CD4-positive, alpha-beta T cell treated with Interleukin-10 for 1 hour (primary cell): Measurements from ENCODE around the gene SYCE3.
"Not testable (repeated sequence)": the region's sequence is repeated elsewhere in the genome, so short reads cannot be mapped to it uniquely, and the experiment has no call there.

Experiments
- DNase-seq: peaks from one replicate; pipeline ENCODE4 v3.0.0-alpha.2; 2020

Gene SYCE3

DNA sequence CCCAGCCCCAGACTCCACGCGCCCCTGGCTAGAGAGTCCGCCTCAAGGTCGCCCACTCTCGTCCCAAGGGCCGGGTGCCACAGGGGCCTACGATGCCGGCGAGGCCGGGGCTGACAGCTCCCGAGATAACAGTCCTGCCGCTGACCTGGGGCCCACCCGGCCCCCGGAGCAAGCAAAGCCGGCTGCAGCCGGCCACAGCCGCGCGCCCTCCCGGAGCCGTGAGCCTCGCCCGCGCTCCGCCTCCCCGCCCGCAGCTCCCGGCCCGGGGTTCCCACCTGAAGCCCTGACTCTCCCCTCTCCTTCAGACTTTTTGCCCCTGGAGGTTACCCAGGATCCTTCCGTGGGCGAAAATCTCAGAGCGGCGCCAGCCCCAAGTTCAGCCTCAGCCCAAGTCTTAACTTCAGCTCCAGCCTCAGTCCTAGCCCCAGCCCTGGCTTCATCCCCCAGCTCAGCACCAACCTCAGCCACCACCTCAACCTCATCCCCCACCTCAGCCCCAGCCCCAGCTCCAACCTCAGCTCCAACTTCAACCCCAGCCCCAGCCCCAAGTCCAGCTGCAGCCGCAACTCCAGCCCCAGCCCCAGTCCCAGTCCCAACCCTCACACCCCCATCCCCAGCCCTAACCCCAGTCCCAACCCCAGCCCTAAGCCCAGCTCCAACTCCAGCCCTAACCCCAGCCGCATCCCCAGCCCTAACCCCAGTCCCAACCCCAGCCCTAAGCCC lies 15.3 kb downstream of the SYCE3 start:
- DNase-seq: no peak

DNA sequence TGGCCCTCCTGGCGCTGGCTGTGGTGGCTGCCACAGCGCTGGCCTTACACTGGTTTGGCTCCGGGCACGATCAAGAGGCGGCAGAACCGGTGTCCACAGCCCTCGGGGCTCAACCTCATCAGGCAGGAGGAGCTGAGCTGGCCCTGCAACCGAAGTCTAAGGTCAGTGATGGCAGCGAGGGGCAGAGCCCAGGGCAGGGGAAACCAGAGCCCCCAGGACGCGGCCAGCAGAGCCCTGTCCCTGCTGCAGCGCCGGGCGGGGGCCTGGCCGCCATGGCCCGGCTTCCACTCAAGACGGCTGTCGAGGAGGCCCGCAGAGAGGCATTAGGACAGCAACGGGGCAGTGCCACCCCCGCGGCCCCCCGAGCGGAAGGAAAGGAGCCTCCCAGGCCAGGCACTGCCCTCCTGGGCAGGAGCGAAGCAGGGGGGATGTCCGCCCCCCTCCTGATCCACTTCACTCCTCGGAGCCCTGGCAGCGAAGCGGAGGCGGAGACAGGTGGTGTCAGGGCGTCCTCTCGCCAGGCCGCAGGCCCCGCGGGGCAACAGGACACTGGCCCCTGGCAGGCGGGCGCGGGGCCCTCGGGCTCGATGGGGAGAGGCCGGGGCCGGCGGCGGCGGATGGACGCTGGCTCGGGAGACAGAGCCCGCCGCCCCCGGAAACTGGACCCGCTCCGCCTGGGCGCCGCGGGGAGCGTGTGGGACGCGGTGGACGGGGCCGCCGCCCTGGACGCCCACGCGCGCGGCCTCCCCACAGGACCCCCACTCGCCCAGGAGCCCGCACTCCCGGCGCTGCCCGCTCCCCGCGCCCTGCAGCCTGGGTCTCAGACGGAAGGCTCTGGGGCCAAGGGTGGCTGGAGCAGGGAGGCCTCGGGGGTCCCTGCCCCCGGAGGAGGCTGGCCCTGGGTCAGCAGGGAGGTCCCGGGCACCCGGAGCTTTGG lies 16.1 kb downstream of the SYCE3 start:
- DNase-seq: no peak

GRCh38 chr22:50545522-50546325 lies 17.0 kb downstream of the SYCE3 start, which contains the start of gene KLHDC7B:
Gene KLHDC7B, plus strand, starts transcription at chr22:50545899. Its CDS starts 345 bp downstream, at chr22:50546244.
- DNase-seq: peak; percentile 52

DNA sequence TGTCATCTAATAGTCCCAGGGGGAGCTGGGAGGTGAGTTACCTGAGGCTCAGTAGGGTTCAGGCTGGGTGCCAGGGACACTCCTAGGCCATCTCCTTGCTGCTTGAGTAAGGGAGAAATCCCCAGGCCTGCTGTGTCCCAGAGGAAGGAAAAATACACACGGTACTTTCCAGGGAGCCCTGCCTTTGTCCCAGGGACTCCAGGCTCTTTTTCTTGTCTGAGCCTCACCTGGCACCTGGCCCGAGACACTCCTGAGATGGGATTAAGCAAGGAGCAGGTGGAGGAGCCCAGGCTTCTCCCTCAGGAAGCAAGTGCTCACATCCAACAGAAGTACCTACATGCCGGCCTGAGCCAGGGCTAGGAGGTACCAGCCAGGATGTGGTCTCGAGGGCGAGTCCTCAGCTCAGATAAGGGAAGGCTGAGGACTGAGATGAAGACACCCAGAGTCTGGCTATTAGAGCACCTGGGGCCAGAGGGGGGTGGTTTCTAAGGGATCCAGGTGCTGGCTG lies 17.9 kb downstream of the SYCE3 start:
- peak; percentile 52 for DNase-seq

GRCh38 chr22:50544078-50544745 lies 18.5 kb downstream of the SYCE3 start:
- DNase-seq: peak; percentile 89

GRCh38 chr22:50542416-50542927 lies 20.2 kb downstream of the SYCE3 start:
- DNase-seq: no peak

DNA sequence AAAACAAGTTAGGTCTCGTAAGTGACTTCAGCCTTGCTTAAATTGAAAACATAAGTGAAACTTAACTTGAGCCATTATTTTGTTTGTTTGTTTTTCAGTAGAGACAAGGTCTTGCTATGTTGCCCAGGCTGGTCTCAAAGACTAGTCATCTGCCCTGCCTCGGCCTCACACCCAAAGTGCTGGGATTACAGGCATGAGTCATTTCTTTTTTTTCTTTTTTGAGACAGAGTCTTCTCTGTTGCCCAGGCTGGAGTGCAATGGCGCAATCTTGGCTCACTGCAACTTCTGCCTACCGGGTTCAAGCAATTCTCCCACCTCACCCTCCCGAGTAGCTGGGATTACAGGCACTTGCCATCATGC lies 21.1 kb downstream of the SYCE3 start:
- DNase-seq: not testable (repeated sequence)

- no peak for DNase-seq
Observed at GRCh38 chr22:50540381-50540780, 22.3 kb downstream of the SYCE3 start.

DNA sequence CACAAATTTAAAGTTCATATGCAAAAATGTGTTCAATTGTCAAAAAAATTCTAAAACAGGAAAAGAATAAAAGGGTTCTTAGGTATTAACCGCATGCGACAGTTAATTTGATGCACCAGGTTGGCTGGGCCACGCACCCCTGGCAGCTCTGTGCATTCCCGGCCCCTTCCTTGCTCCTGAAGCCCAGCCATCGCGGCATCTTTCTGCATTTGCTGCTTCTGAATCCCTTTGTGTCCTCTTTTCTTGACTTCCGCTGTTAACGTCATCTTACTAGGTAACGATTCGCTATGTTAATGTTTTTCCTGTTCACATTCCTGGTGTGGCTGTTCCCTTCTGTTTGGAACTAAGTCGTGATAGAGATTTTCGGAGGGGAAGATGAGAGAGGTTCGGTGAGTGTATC lies 25.0 kb downstream of the SYCE3 start:
- DNase-seq: no peak

- DNase-seq: no peak
Observed at GRCh38 chr22:50536226-50536625, 26.5 kb downstream of the SYCE3 start.

DNA sequence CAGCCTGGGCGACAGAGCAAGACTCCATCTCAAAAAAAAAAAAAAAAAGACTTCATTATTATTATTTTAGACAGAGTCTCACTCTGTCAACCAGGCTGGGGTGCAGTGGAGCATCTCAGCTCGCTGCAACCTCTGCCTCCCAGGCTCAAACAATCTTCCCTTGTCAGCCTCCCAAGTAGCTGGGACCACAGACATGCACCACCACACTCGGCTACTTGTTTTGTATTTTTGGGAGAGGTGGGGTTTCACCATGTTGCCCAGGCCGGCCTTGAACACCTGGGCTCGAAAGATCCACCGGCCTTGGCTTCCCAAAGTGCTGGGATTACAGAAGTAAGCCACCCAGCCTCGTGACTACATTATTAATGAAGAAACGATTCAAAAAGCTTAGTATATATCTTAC lies 27.6 kb downstream of the SYCE3 start:
- DNase-seq: no peak

GRCh38 chr22:50533856-50534711 lies 28.6 kb downstream of the SYCE3 start:
- peak; percentile 54 for DNase-seq

DNA sequence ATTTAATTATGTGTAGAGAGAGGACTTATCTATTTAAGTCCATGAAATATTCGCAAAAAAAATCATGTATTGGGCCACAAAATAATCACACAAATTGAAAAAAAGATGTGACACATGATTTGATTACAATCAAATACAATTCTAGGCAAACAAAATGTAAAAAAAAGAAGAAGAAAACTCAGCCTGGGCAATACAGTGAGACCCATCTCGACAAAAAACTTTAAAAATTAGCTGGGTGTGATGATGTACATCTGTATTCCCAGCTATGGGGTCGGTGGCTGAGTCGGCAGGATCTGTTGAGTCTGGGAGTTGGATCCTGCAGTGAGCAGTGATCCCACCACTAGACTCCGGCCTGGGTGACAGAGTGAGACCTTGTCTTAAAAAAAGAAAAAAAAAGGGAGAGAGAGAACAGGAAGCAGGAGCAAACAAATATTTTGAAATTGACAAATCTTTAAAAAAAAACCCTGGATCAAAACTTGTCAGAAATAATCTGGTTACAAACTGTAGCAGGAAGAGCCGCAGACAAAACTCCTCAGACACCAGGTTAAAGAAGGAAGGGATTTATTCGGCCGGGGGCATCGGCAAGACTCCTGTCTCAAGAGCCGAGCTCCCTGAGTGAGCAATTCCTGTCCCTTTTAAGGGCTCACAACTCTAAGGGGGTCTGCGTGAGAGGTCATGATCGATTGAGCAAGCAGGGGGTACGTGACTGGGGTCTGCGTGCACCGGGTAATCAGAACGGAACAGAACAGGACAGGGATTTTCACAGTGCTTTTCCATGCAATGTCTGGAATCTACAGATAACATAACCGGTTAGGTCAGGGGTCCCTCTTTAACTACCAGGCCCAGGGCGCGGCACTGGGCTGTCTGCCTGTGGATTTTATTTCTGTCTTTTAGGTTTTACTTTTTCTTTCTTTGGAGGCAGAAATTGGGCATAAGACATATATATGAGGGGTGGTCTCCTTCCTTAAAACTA lies 29.6 kb downstream of the SYCE3 start:
- DNase-seq: no peak

DNA sequence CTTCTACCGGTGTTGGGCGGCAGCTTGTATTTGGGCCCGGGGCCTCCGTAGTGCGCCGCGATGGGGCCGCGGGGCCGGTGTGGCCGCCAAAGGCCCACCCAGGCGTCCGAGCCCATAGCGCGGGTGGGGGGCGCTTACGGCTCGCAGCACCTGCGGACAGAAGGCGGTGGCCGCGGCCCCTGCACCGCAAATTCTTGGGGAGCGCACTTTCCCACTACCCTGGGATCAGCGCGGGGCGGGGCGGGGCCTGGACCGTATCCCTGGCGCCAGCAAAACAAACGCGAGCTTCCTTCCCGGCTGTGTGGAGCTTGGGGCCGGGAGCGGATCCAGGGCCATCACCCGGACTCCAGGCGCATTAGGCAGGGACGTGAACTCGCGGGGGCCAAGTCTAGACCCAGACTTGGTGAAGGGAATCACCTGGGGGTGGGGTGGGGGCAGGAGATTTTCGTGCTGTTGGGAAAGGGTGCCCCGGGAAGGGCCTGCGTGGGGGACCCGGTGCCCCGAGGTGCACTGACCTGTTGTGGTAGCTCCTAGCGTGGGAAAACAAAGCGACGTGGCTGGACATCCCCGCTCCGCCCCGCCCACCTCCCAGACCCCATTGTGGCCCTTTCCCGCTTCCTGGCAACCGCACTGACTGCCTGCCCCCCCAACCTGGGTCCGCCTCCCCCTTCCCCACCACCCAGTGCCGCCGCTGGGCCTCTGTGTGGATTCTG lies 30.6 kb downstream of the SYCE3 start:
- no peak for DNase-seq

DNA sequence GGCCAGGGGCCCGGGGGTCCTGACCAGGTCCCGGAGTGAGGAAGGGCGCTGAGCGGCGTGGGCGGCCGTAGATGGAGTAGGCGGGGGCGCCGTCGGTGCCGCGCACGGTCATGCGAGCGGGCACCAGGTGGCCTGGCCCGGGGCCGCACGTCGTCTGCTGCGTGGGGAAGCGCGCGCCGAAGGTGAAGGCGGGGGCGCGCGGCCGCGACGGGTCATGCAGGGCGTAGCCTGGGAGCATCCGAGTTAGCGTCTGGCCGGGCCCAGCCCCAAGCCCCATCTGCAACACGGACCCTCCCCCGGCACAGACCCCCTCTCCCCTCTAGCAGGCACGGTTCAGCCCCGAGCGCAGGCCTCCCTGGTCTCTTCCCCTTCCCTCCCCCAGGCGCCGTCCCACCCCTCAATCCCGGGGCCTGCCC lies 31.2 kb downstream of the SYCE3 start:
- DNase-seq: peak; percentile 79

- peak; percentile 88 for DNase-seq
Observed at GRCh38 chr22:50530877-50531545, 31.7 kb downstream of the SYCE3 start.

DNA sequence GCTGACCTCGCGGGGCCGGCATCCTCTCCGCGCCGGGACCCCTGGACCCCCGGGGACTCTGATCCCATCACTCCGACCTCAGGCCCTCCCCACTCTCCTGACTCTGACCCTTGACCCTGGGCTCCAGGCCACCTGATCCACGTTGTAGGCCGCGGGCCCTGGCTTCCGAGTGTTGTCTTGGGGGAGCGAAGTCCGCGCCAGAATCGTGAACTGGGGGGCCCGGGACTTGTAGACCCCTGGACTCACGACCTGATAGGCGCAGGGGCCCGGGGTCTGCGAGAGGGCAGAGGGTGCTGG lies 32.2 kb downstream of the SYCE3 start:
- DNase-seq: no peak

DNA sequence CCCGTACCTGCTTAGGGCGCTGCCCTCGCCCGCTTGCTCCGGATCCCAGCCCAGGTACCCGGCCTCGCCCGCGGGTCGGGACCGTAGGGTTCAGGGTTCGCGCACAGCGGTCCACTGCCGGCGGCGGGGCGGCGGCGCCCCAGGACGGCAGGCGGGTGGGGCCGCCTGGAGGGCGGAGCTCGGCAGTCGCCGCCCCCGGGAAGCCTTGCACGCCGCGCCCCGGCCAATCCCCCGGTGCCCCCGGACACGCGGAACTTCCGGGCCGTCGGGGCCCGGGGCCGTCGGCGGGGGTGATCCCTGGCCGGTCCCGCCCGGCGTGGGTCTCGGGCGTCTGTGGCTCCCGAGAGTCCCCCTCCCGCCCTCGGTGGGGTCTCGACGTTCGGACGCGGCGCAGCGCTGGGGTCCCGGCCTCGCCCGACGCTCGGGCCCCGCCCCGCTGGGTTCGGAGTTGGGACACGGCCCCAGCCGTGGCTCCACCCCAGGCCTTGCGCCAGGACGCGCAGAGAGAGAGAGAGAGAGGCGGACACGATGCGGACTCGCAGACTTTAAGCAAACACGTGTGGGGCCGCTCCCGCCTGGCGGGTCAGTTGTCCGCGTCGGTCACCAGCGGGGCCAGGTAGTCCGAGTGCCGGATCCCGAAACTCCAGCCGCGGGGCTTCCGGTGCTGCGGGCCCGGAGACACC lies 32.7 kb downstream of the SYCE3 start, which contains the start of gene TYMP:
Gene TYMP, minus strand, starts transcription at position 116 of the 683 bp plus-strand sequence. CDS start 303 bp downstream, outside the sequence.
- peak; percentile 80 for DNase-seq
